HG02884 (cell line): ENCODE results near the gene RSU1.

Source experiments
- ATAC-seq: cut with Tn5 transposase; IDR thresholded peaks from one replicate; pipeline ENCODE4 v1.9.1; 2021; ENCODE audit warnings: mild to moderate bottlenecking, moderate library complexity; ENCODE audit not compliant: unreplicated experiment

Gene RSU1

DNA sequence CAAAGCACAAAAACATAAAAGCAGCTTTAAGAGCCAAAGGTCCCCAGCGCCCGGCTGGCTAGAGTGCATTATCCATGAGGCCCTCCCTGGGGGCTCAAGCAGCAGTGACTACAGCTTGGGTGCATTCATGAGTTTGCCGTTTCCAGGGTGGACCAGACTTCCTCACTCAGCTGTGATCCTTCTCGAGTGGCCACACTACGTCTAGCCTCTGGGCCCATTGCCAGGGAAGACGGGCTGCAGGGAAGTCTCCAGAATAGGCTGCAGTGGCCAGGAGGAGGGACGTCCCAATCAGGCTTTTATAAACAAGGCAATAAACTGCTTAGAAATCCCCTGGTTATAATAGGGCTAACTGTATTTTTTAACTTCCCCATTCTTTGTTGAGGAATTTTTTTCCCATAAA lies 206.2 kb downstream of the RSU1 start:
- no peak for ATAC-seq

DNA sequence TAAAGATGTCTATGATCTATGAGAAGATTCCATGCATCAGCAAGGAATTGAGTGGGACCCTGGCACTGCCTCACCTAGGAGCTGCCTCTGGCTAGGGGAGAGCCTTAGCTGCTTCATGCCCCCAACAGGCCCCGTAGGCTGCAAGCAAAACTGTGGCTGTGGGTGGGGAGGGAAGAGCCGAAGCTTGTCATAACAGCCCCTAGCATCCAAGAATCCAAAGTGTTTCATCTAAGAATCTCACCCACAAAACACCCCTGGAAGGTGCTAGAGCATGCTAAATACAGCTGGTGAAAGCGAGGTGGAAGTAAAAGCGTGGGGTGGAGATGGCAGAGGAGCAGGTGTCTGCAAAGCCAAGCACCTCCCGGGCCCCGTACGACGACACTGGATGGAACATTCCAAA lies 208.0 kb downstream of the RSU1 start:
- ATAC-seq, result no peak

- no peak for ATAC-seq
Measured at GRCh38 chr10:16606923-16607322, 210.3 kb downstream of the RSU1 start.

GRCh38 chr10:16606421-16606820 lies 210.8 kb downstream of the RSU1 start:
- no peak for ATAC-seq

- ATAC-seq, result no peak
Measured at GRCh38 chr10:16603308-16603707, 213.9 kb downstream of the RSU1 start.

GRCh38 chr10:16602104-16602775 lies 215.0 kb downstream of the RSU1 start:
- no peak for ATAC-seq

DNA sequence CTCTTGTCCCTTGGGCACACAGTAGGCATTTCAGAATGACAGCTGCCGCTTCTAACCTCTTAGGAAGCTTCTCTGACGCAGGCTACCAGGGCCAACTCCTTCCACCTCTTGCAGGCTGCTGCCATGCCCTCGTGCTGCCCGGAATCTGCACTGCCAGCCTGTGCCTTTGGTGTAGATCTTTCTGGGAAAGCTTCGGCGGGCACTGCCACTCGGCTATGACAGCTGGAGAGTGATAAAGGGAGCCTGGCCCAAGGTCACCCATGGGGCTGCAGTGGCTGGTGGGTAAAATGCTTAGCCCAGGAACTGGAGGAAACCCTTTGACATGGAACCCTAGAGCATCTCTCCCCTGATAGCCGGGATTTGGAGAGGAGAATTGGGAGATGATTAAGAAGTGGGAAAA lies 217.6 kb downstream of the RSU1 start:
- no peak for ATAC-seq

GRCh38 chr10:16597656-16598055 lies 219.6 kb downstream of the RSU1 start:
- no peak for ATAC-seq

- no peak for ATAC-seq
Measured at GRCh38 chr10:16592378-16592777, 224.8 kb downstream of the RSU1 start.

- ATAC-seq, result peak; percentile 89
Measured at GRCh38 chr10:16586358-16587138, 230.7 kb downstream of the RSU1 start.

- ATAC-seq, result peak; percentile 31
Measured at GRCh38 chr10:16585103-16585502, 232.1 kb downstream of the RSU1 start.

GRCh38 chr10:16583382-16583781 lies 233.8 kb downstream of the RSU1 start:
- no peak for ATAC-seq

DNA sequence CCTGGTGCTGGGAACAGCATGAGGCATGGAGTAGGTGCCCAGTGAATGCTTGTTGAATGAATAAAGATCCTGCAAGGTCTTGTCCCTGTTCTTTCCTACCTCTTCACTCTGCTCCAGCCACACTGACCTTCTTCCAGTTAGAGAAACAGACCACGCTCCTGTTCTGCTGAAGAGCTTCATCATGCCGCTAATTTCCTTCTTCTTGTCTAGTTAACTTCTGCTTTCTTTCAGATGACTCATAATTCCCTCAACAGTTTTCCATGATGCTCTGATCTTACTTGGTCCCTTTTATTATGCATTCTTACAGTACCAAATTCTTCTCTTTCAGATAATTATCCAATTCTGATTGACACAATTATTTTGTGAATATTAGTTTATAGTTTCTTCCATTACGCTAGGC lies 236.0 kb downstream of the RSU1 start:
- ATAC-seq, result no peak

DNA sequence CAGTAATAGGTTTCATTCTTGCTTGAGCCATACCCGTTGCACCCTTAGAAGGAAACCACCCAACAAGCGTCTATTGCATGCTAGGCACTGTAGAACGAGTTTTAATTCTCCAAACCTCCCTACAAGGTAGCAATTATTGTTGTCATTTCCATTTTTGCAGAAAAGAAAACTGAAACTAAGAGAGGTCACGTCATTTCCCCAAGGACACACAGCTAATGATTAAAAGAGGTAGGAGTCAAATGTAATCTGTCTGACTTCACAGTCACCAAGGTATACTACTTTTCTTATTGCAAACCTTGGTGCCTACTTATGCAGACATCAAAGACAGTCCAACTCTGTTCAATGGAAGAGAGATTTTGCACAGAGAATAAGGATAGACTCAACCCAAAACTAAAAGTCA lies 246.5 kb downstream of the RSU1 start:
- peak; percentile 90 for ATAC-seq

DNA sequence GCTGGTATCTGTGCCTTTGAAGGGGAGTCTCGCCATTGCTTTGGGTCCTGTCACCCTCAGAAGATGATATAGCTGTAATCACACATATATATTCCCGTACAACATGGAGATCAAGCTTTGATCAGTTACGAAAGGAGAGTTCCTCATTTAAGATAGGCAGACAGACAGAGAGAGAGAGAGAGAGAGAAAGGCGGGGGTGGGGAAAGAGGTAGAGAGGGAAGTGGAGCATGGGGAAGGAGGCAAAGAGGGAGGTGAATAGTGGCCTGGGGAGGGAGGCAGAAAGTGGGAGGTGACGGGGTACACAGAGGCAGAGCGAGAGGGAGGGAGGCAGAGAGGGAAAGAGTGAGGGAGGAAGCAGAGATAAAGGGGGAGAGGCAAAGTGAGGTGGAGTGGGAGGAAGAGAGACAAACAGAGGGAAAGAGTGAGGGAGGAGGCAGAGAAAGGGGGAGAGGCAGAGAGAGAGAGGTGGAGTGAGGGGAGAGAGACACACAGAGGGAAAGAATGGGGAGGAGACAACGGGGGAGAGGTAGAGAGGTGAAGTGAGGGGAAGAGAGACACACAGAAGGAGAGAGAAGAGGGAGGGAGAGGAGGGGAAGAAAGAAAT lies 250.9 kb downstream of the RSU1 start:
- ATAC-seq, result no peak

DNA sequence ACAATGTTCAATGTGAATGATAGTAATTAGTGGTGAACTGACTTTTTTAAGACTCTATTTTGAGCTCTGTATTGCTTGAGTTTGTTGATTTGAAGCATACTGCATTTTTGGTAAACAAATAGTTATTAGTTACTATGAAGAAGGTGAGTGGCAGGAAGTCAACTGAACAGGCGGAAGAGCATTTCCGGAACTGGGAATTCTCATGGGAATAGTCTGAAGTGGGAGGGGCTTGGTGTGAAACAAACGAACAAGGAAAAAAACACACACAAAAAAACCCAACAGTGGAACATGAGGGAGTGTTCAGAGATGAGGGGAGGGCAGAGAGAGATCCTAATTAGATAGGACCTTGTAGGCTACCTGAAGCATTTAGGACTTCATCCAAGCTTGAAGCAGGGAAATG lies 251.6 kb downstream of the RSU1 start:
- no peak for ATAC-seq

- no peak for ATAC-seq
Measured at GRCh38 chr10:16562891-16563290, 254.3 kb downstream of the RSU1 start.

DNA sequence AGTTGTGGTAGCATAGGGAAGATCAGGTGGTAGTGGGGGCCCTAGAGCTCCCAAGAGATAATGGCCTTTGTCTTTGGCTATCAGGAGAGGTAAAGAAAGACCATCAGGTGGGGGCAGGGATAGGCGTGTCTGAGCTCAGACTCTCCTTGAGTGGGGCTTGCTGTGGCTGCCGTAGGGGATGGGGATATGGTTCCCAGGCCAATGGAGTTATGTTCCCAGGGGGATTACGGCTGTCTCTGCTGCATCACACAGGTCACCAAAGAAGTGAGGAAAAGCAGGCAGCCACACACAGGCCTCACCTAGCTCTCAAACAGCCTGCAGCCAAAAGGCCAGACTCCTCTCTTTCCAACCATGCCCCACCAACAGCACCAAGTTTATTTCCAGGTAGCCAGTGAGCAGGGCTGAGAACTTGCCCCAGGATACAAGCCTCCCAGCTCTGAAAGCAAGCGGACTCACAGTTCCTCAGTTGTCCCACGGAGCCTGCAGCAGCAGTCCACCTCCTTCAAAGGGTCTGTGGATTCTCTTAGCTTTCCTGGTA lies 257.9 kb downstream of the RSU1 start:
- ATAC-seq, result no peak

GRCh38 chr10:16547973-16548372 lies 269.3 kb downstream of the RSU1 start:
- no peak for ATAC-seq

GRCh38 chr10:16545116-16545736 lies 272.0 kb downstream of the RSU1 start:
- ATAC-seq, result no peak

- no peak for ATAC-seq
Measured at GRCh38 chr10:16544591-16544990, 272.6 kb downstream of the RSU1 start.
